ENCODE results near the gene POLR2F. TPM values are rescaled to one million over a fixed set of nuclear protein-coding genes. Genes with fewer than 3 reads are reported as not detected.
"Not testable (repeated sequence)": the region's sequence is repeated elsewhere in the genome, so short reads cannot be mapped to it uniquely, and the experiment has no call there.

POLR2F gene
- total RNA-seq, 1 donor: 8.4 TPM

GRCh38 chr22:37959231-37959825 lies 5.8 kb downstream of the POLR2F start:
- peaks cover 6% of the 10 kb centered on the region for H3K4me1 ChIP-seq (ENCODE audit: insufficient read depth, low read length)
- no peaks in the 10 kb centered on the region for H3K9me3 ChIP-seq (ENCODE audit: low read depth, low read length)
- H3K4me3 ChIP-seq (ENCODE audit: low read length): no peak overlapping the region
- H3K27me3 ChIP-seq (ENCODE audit: insufficient read depth, low read length): no peaks in the 10 kb centered on the region

GRCh38 chr22:37961062-37961461 lies 7.6 kb downstream of the POLR2F start:
- H3K27me3 ChIP-seq (ENCODE audit: insufficient read depth, low read length): no peaks in the 10 kb centered on the region
- no peaks in the 10 kb centered on the region for H3K4me1 ChIP-seq (ENCODE audit: insufficient read depth, low read length)
- no peaks in the 10 kb centered on the region for H3K9me3 ChIP-seq (ENCODE audit: low read depth, low read length)
- H3K4me3 ChIP-seq (ENCODE audit: low read length): no peak overlapping the region

DNA sequence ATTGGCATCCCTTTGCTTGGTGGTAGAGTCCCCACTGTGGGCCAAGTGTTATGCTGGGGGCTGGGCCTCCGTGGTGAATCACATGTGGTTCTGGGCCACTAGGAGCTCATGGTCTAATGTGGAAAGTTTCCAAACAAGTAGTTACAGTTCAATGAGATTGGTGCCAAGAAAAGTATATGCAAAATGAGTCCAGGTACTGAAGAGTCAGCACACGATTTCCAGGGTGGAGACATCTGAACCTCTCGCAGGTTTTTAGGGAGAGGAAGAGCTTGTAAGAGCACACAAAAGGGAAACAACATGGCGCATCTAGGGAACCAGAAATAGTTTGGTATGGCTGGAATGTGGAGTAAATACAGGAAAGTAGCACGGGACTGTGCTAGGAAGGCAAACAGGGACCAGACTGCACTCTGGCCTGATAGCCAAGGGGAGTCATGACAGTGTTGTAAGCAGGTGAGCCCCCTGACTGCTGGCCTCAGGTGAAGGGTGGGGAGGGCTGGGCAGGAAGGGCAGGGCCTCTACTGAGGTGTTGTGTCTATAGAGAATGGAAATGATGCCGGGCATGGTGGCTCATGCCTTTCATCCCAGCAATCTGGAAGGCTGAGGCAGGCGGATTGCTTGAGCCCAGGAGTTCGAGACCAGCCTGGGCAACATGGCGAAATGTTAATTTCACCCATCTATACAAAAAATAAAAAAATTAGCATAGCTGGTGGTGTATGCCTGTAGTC lies 12.6 kb downstream of the POLR2F start:
- H3K27me3 ChIP-seq (ENCODE audit: insufficient read depth, low read length): no peaks in the 10 kb centered on the region
- no peaks in the 10 kb centered on the region for H3K9me3 ChIP-seq (ENCODE audit: low read depth, low read length)
- H3K4me1 ChIP-seq (ENCODE audit: insufficient read depth, low read length): no peaks in the 10 kb centered on the region
- no peak overlapping the region for H3K4me3 ChIP-seq (ENCODE audit: low read length)

DNA sequence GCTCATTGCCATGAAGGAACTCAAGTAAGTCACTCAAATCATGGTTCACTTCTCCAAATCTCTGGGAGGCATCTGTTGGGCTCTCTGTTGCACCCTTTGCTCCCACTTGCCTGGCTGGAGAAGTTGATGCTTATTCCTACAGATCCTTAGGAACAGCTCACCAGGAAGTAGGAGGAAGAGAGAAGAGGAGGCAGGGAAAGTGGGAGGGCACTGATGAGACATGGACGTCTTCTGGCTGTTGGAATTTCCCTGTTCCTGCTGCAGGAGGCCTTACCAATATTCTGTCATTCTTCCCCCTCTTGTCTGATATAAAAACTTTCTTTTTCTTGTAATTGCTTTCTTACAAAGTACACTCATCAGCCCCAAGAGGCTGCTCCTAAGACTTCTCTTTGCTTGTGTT lies 13.6 kb downstream of the POLR2F start:
- Histone ChIP-seq H3K4me3 (ENCODE audit: low read length) (no peak overlapping the region), H3K9me3 (ENCODE audit: low read depth, low read length) (no peaks in the 10 kb centered on the region), H3K4me1 (ENCODE audit: insufficient read depth, low read length) (no peaks in the 10 kb centered on the region), H3K27me3 (ENCODE audit: insufficient read depth, low read length) (no peaks in the 10 kb centered on the region)

GRCh38 chr22:37967637-37968451 lies 14.3 kb downstream of the POLR2F start:
- Histone ChIP-seq H3K27me3 (ENCODE audit: insufficient read depth, low read length) (no peaks in the 10 kb centered on the region), H3K4me3 (ENCODE audit: low read length) (no peak overlapping the region), H3K4me1 (ENCODE audit: insufficient read depth, low read length) (no peaks in the 10 kb centered on the region), H3K9me3 (ENCODE audit: low read depth, low read length) (no peaks in the 10 kb centered on the region)

DNA sequence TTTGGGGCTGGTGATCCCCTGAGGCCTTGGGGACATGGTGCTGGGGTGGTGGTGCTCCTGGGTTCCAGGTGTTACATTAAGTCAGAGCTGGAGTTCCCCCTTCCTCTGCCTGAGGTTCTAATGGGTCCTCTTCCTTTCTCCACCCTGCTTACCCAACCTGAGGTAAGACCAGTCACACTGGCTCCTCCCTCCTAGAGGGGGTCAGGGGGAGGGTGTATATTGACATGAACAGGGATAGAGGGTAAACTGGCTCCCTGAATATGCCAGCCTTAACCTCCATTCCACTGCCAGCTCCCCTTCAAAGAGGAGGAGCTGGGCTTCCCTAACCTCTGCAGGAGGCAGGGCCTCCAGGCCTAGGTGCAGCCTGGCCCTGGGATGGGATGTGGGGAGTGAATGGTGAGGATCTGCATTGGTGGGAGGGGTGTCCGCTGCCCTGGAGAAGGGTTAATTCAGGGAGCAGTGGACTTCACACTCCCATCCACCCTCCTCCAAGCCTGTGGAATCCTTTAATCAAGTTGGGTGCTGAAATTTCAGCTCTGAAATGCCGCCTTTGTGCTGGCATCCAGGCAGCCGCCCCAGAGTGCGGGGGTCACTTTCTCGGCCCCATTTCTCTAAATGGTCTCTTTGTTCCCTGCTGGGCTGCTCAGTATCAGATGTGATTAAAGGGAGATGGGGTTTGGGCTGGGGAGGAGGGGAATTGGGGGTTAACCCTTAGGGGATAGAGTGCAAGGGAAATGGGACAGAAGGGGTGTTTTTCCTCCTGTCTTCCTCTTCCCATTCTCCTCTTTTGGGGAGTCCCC lies 15.2 kb downstream of the POLR2F start:
- Histone ChIP-seq H3K4me3 (ENCODE audit: low read length) (no peak overlapping the region), H3K27me3 (ENCODE audit: insufficient read depth, low read length) (no peaks in the 10 kb centered on the region), H3K4me1 (ENCODE audit: insufficient read depth, low read length) (no peaks in the 10 kb centered on the region), H3K9me3 (ENCODE audit: low read depth, low read length) (no peaks in the 10 kb centered on the region)

DNA sequence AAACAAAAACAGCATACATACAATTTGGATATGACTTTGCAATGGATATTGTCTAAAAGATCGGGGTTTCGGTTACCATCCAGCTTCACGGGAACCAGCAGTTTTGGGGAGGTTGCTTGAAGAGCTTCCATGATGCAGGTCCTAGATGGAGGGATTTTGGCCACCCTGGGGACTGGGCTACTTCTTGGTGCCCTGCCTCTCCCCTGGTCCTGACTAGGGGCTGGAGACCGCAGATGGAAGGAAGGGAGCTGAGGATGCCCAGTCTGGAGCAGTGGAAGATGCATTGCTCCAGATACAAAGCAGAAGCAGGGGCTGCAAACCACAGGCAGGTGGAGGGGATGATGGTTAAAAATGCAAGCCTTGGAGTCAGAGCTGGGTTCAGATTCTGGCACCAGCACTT lies 17.4 kb downstream of the POLR2F start:
- H3K4me1 ChIP-seq (ENCODE audit: insufficient read depth, low read length): no peaks in the 10 kb centered on the region
- H3K4me3 ChIP-seq (ENCODE audit: low read length): no peak overlapping the region
- no peaks in the 10 kb centered on the region for H3K27me3 ChIP-seq (ENCODE audit: insufficient read depth, low read length)
- H3K9me3 ChIP-seq (ENCODE audit: low read depth, low read length): no peaks in the 10 kb centered on the region

DNA sequence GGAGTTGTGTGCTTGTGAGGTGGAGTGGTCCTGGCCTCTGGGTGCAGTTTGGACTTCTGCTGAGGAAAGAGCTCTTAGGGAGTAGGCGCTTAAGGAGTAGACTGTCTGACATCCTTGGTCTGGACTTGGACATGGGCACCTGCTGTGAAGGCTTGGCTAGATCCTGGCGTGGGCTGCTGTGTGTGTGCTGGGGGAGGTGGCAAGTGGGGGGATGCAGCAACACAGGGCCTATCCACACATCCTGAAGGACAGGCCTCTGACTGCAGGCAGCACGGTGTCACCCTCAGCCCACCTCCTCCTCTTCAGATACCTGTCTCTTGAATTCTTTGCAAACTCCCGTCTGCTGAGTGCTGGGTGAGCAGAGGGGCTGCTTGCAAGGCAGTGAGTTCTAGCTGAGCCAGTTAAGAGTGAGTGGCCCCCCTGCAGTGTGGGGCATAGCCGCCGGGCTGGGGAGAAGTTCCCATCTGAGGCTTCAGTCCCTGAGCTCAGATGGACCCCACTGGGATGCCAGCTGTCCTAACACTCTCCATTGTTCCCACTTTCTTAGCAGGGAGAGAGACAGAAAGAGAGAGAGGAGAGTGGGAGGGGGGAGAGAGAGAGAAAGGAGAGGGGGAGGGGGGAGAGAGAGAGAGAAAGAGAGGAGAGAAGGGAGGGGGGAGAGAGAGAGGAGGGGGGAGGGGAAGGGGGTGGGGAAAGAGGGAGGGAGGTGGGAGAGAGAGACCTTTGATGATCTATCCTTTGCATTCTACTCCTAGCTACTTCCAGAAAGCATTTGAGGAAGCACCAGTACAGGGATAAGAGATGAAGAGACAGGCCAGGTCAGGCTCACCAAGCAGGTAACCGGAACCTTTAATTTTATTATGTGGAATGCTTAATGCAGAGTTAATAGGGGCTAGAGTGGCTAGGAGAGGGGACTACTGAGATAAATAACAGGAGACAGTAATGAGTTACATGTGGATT lies 18.3 kb downstream of the POLR2F start:
- H3K9me3 ChIP-seq (ENCODE audit: low read depth, low read length): no peaks in the 10 kb centered on the region
- H3K27me3 ChIP-seq (ENCODE audit: insufficient read depth, low read length): no peaks in the 10 kb centered on the region
- no peaks in the 10 kb centered on the region for H3K4me1 ChIP-seq (ENCODE audit: insufficient read depth, low read length)
- H3K4me3 ChIP-seq (ENCODE audit: low read length): no peak overlapping the region

DNA sequence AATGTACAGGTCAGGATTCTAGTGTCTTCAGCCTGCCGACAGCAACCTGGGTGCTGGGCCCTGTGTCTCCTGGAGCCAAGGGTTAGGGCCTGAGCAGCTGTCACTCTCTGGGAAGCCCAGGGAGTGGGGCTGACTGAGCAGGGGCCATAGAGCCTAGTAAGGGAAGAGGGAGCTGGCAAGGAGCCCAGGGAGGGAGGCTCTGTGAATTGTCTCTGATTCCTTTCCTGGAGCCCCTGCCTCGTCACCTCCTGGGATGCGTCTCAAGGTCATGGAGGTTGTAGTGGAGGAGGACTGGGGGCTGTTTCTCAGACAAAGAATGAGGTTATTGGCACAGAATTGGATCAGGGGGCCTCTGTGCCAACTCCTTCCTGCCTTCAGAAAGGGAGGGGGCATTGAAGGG lies 19.0 kb downstream of the POLR2F start:
- Histone ChIP-seq H3K4me1 (ENCODE audit: insufficient read depth, low read length) (no peaks in the 10 kb centered on the region), H3K4me3 (ENCODE audit: low read length) (no peak overlapping the region), H3K9me3 (ENCODE audit: low read depth, low read length) (no peaks in the 10 kb centered on the region), H3K27me3 (ENCODE audit: insufficient read depth, low read length) (no peaks in the 10 kb centered on the region)

GRCh38 chr22:37973271-37974170 lies 20.0 kb downstream of the POLR2F start:
- no peaks in the 10 kb centered on the region for H3K9me3 ChIP-seq (ENCODE audit: low read depth, low read length)
- no peaks in the 10 kb centered on the region for H3K4me1 ChIP-seq (ENCODE audit: insufficient read depth, low read length)
- no peak overlapping the region for H3K4me3 ChIP-seq (ENCODE audit: low read length)
- no peaks in the 10 kb centered on the region for H3K27me3 ChIP-seq (ENCODE audit: insufficient read depth, low read length)

DNA sequence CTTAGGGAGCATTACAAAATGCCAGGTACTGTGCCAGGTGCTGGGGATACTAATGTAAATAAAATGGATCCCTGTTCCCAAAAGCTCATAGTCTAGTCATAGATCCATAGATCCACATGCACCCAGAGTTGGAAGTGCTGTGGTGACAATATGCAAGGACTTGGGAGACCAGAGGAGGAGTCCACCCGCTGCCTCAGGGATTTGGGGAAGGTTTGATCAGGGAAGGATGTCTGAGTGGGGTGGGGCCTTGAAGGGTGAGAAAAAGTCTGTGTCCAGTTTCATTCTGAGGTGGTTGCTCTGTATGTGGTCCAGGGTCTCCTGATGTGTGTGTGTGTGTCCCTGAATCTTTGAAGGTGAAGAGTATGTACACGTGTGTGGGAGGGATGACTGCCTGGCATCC lies 21.7 kb downstream of the POLR2F start:
- Histone ChIP-seq H3K27me3 (ENCODE audit: insufficient read depth, low read length) (no peaks in the 10 kb centered on the region), H3K4me3 (ENCODE audit: low read length) (no peak overlapping the region), H3K9me3 (ENCODE audit: low read depth, low read length) (no peaks in the 10 kb centered on the region), H3K4me1 (ENCODE audit: insufficient read depth, low read length) (no peaks in the 10 kb centered on the region)

DNA sequence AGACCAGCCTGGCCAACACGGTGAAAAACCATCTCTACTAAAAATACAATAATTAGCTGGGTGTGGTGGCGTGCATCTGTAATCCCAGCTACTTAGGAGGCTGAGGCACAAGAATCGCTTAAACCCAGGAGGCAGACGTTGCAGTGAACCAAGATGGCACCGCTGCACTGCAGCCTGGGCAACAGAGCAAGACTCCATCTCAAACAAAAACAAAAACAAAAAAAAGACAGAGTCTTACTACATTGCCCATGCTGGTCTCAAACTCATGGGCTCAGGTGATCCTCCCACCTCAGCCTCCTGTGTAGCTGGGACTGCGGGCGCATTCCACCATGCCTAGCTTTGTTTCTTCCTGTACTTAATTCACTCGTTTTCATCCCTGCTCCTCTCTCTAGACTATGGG lies 22.5 kb downstream of the POLR2F start:
- not testable (repeated sequence) for H3K4me3 ChIP-seq (ENCODE audit: low read length); H3K27me3 ChIP-seq (ENCODE audit: insufficient read depth, low read length); H3K9me3 ChIP-seq (ENCODE audit: low read depth, low read length); H3K4me1 ChIP-seq (ENCODE audit: insufficient read depth, low read length)

DNA sequence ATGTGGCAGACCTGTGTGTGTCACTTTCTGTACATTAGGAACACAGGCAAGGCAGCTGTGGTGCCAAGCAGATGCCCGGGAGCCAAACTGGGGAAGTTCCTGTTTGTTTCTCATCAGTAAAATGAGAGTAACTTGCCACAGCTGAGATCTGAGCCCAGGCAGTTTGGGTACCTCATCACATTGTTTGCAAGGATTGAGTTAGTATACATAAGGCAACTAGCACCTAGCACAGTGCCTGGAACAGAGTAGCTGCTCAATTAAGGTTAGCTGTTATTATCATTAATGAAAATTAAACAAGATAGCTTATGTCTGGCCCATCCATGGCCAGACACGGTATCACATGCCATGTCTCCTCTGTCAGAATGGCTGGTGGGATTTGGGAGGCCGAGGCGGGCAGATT lies 23.0 kb downstream of the POLR2F start:
- no peak overlapping the region for H3K4me3 ChIP-seq (ENCODE audit: low read length)
- no peaks in the 10 kb centered on the region for H3K27me3 ChIP-seq (ENCODE audit: insufficient read depth, low read length)
- no peaks in the 10 kb centered on the region for H3K9me3 ChIP-seq (ENCODE audit: low read depth, low read length)
- H3K4me1 ChIP-seq (ENCODE audit: insufficient read depth, low read length): no peaks in the 10 kb centered on the region
